SH-SY5Y (cell line): Measurements from ENCODE around the gene UNC119.

ENCODE experiments used
- GATA2 ChIP-seq: IDR thresholded peaks from 2 replicates; pipeline ENCODE4 v1.6.1; 2011; ENCODE audit warnings: mild to moderate bottlenecking, low read depth, low read length
- GATA3 ChIP-seq: IDR thresholded peaks from 2 replicates; pipeline ENCODE4 v1.6.1; 2011; ENCODE audit warnings: low read depth, mild to moderate bottlenecking, low read length, moderate library complexity

Gene UNC119

DNA sequence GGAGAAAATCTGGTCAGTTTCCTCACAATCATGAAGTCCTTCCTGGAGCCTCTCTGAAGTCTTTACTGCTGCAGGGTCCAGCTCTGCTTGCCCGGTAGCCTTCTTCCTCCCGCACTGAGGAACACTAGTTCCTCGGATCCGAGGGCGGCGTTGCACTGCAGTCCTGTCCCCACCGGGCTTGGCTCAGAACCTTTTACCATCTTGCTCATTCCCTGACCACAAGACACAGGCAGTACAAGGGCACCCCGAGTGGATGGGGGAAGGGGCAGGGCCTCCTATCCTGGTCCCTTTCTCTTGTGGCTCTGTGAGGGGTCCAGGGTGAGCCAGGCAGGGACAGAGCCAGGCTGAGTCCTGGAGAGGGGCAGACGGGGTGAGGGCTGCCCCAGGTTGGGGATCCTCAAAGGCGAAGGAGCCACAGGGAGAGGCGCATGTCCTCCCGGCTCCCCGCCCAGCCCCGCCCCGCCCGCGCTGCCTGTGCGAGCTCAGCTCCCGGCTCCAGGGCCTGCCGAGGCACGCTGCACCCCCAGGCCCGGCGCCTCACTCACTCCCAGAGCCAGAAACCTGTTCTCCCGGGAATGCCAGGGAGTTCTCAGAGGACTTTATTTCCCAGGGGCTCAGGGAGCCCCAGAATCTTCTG is 44.7 kb downstream of the UNC119 start:
- no peak for TF ChIP-seq GATA3
- no peak for TF ChIP-seq GATA2

DNA sequence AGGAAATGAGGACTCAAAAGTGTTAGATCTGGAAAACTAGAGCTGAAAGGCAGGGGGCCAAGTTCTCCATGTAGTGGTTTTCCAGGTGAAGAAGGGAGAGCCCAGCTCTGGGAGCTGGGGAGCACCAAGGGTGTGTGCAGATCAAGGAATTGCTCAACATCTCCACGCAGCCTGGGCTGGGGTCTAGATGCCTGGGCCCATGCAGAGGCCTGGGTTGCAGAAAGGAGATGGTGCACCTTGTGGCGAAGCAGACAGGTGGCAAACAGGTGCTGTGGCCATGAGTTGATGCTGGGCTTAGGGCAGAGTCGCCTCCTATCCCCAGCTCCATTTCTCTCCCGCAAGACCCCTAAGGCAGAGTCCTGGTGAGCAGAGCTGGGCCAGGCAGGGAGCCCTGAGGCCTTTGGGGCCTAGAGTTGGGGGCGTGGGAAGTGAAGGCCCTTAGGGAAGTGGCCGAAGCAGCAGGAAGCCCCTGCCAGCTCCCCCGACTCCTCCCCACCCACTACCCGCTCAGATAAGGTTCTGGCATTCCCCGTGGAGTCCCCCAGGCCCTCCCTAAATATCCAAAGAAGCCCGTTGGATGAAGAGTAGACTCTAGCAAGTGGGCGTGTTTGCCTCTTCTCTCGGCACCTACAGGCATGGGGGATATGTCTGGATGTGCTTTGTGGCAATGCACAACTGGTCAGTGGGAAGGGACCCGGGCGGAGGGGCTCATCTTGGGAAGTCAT is 45.5 kb downstream of the UNC119 start:
- TF ChIP-seq GATA3 (no peak), GATA2 (no peak)

DNA sequence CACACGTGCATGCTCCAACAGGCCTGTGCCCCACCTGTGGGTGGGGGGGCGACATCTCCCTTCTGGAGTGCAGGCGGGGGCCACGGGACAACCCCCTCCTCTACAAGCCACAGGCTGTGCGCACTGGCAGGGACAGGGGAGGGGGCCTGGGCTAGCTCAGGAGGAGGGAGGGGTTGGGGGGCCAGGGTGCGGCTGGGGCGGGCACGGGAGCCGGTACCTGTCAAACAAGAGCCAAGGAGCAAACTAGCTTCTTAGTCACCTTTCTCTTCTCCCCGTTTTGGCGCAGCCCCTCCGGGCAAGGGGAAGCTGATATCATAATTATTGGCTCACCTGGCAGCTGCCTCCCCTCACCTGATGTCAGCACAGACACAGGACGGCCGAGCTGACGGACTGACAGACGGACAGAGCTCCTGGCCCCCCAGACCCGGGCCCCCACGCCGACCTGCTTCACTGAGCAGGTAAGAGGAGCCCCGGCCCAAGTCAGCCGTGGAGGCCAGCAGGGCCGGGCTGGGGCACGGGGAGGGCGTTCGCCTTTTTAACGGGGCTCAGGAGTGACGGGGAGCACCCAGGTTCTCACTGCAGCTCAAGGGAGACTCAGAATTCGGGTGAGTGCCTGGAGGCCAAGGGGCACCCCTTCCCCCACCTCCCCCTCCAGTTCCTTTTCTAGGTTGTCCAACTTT is 46.3 kb downstream of the UNC119 start, which contains the start of gene FOXN1:
FOXN1 (plus strand) TSS at position 363 of the 680 bp plus-strand sequence. CDS start 17,622 bp downstream, outside the sequence.
- TF ChIP-seq GATA2 (no peak), GATA3 (no peak)

- TF ChIP-seq GATA2 (no peak), GATA3 (no peak)
These were observed 49.0 kb downstream of the UNC119 start for GRCh38 chr17:28503420-28503819.

GRCh38 chr17:28501421-28502284 is 50.8 kb downstream of the UNC119 start:
- TF ChIP-seq GATA3 (no peak), GATA2 (no peak)

- no peak for TF ChIP-seq GATA2
- TF ChIP-seq GATA3: no peak
These were observed 51.6 kb downstream of the UNC119 start for GRCh38 chr17:28500712-28501379.

GRCh38 chr17:28499684-28500357 is 52.6 kb downstream of the UNC119 start:
- TF ChIP-seq GATA3: no peak

DNA sequence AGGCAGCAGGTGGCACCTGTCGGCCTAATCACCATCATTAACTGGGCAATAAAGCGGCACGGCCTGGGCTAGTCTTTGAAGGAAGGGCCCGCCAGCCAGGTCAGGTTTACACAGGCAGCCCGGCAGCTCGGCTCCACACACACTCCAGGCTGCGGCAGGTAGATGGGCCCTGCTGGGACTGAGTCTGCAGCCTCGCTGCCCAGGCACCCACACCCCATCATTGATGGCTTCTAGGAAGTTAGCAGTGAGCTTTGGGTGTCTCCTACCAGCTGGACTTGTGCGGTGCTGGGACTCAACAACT is 53.1 kb downstream of the UNC119 start:
- TF ChIP-seq GATA3 (no peak), GATA2 (no peak)

DNA sequence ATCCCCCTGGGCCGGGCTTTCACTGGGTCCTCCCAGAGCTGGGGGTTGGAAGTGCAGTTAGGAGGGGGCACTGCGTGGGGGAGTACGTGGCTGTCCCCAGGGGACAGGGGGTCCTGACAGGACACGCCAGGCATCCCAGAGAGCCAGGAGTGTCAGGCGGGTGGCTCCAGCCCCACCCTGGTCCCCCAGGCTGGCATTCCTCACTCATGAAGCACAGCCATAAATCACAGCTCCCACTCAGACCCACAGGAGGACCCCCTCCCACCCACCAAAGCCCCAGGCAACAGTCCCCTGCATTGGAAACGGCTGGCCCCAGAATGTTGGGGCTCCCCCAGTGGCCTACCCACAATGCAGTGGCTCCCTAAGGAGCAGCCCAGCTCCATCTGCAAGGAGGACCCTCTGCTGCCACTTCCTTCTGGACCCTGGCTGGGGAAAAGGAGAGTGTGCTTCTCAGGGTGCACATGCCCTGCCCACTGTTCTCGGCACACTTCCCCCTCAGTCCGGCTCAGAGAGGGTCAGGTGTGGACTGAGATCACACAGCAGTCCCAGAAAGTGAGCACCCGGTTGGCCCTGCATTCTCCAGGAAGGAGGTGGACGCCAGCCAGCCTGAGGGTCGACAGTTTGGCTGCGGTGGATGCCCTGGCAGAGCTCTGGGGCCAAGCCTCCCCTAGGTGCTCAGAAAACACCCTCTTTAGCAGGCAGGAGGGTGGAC is 53.6 kb downstream of the UNC119 start:
- TF ChIP-seq GATA3 (no peak), GATA2 (no peak)

DNA sequence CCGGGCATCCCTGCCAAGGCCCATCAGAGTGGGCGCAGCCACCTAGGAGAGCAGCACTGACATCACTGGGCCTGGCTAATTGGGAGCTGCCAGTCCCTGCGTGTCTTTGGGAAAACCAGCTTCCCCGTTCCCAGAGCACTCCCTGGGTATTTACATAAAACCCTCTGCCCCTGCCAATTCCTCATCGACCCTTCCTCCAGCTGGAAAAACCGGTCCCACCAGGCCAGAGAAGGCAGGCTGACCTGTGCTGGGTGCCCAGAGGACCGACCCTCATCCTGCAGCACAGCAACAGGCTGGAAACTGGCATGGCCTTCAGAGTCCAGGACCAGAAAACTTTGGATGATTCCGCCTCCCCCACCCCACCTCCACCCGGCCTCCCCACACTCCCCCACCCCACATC is 54.5 kb downstream of the UNC119 start:
- TF ChIP-seq GATA2: no peak
- no peak for TF ChIP-seq GATA3
